ENCODE measurements around the gene TMEFF1.
"Not testable (repeated sequence)": the region's sequence is repeated elsewhere in the genome, so short reads cannot be mapped to it uniquely, and the experiment has no call there.

The TMEFF1 gene

GRCh38 chr9:100472788-100473275, at the start of gene TMEFF1:
TSS of gene TMEFF1 (plus strand) at chr9:100473149. CDS start at chr9:100473545, 396 bp downstream.
- peak; percentile 65 for DNase-seq
- in situ Hi-C loops (cut with HindIII; ENCODE audit: low pct_ligation_motif_present, low pct_unique_long_range_greater_than_20kb, low sequenced_read_pairs) = no loop called here

GRCh38 chr9:100425758-100426157, 47.2 kb upstream of the TMEFF1 start:
- in situ Hi-C loops (cut with HindIII; ENCODE audit: low pct_ligation_motif_present, low pct_unique_long_range_greater_than_20kb, low sequenced_read_pairs) = no loop called here
- DNase-seq = no peak

- in situ Hi-C loops (cut with HindIII; ENCODE audit: low pct_ligation_motif_present, low pct_unique_long_range_greater_than_20kb, low sequenced_read_pairs) = no loop called here
- peak; percentile 19 for DNase-seq
Measured at GRCh38 chr9:100426189-100426529, 46.8 kb upstream of the TMEFF1 start.

GRCh38 chr9:100426530-100427365, 46.2 kb upstream of the TMEFF1 start, which contains the start of gene MSANTD3:
TSS of gene MSANTD3 (plus strand) at chr9:100427143. CDS start at chr9:100441939, 14,796 bp downstream.
- DNase-seq = peak; percentile 75
- in situ Hi-C loops (cut with HindIII; ENCODE audit: low pct_ligation_motif_present, low pct_unique_long_range_greater_than_20kb, low sequenced_read_pairs) = no loop called here

GRCh38 chr9:100427366-100428263, 45.3 kb upstream of the TMEFF1 start:
- peak; percentile 66 for DNase-seq
- in situ Hi-C loops (cut with HindIII; ENCODE audit: low pct_ligation_motif_present, low pct_unique_long_range_greater_than_20kb, low sequenced_read_pairs) = no loop called here

GRCh38 chr9:100428871-100429654, 43.9 kb upstream of the TMEFF1 start:
- DNase-seq = peak; percentile 97
- in situ Hi-C loops (cut with HindIII; ENCODE audit: low pct_ligation_motif_present, low pct_unique_long_range_greater_than_20kb, low sequenced_read_pairs) = no loop called here

GRCh38 chr9:100430286-100430940, 42.5 kb upstream of the TMEFF1 start:
- no peak for DNase-seq
- in situ Hi-C loops (cut with HindIII; ENCODE audit: low pct_ligation_motif_present, low pct_unique_long_range_greater_than_20kb, low sequenced_read_pairs) = no loop called here

- DNase-seq = no peak
- in situ Hi-C loops (cut with HindIII; ENCODE audit: low pct_ligation_motif_present, low pct_unique_long_range_greater_than_20kb, low sequenced_read_pairs) = no loop called here
Measured at GRCh38 chr9:100431886-100432285, 41.1 kb upstream of the TMEFF1 start.

GRCh38 chr9:100432736-100433135, 40.2 kb upstream of the TMEFF1 start:
- in situ Hi-C loops (cut with HindIII; ENCODE audit: low pct_ligation_motif_present, low pct_unique_long_range_greater_than_20kb, low sequenced_read_pairs) = no loop called here
- no peak for DNase-seq

- DNase-seq = no peak
- in situ Hi-C loops (cut with HindIII; ENCODE audit: low pct_ligation_motif_present, low pct_unique_long_range_greater_than_20kb, low sequenced_read_pairs) = no loop called here
Measured at GRCh38 chr9:100436571-100436970, 36.4 kb upstream of the TMEFF1 start.

- DNase-seq = peak; percentile 76
Measured at GRCh38 chr9:100437860-100438805, 34.8 kb upstream of the TMEFF1 start.

GRCh38 chr9:100440071-100440470, 32.9 kb upstream of the TMEFF1 start:
- peak; percentile 46 for DNase-seq
- in situ Hi-C loops (cut with HindIII; ENCODE audit: low pct_ligation_motif_present, low pct_unique_long_range_greater_than_20kb, low sequenced_read_pairs) = no loop called here

More at GRCh38 chr9:100437860-100438805, 34.8 kb upstream of the TMEFF1 start:
- in situ Hi-C loops (cut with HindIII; ENCODE audit: low pct_ligation_motif_present, low pct_unique_long_range_greater_than_20kb, low sequenced_read_pairs) = no loop called here

- in situ Hi-C loops (cut with HindIII; ENCODE audit: low pct_ligation_motif_present, low pct_unique_long_range_greater_than_20kb, low sequenced_read_pairs); DNase-seq: not testable (repeated sequence)
Measured at GRCh38 chr9:100440487-100440886, 32.5 kb upstream of the TMEFF1 start.

- in situ Hi-C loops (cut with HindIII; ENCODE audit: low pct_ligation_motif_present, low pct_unique_long_range_greater_than_20kb, low sequenced_read_pairs) = no loop called here
Measured at GRCh38 chr9:100441911-100442361, 31.0 kb upstream of the TMEFF1 start.

GRCh38 chr9:100443781-100444768, 28.9 kb upstream of the TMEFF1 start:
- in situ Hi-C loops (cut with HindIII; ENCODE audit: low pct_ligation_motif_present, low pct_unique_long_range_greater_than_20kb, low sequenced_read_pairs) = no loop called here

More at GRCh38 chr9:100441911-100442361, 31.0 kb upstream of the TMEFF1 start:
- DNase-seq = peak; percentile 46

More at GRCh38 chr9:100443781-100444768, 28.9 kb upstream of the TMEFF1 start:
- no peak for DNase-seq

Measured in ACHN (cell line).